AG09309 (cell line): ENCODE data around the gene KAZN.

ENCODE experiments used
- DNase-seq: peaks from one replicate; pipeline ENCODE4 v3.0.0-alpha.2; 2010; ENCODE audit warnings: low read depth
- H3K4me3 ChIP-seq: 2 replicates; pipeline ENCODE4 v1.5.1; 2011; ENCODE audit warnings: mild to moderate bottlenecking, low read depth, low read length, moderate library complexity; ENCODE audit not compliant: control insufficient read depth
- TF ChIP-seq, protein P1 (sequence below): IDR thresholded peaks from 2 replicates; pipeline ENCODE4 v1.5.1; 2011; ENCODE audit warnings: mild to moderate bottlenecking, low read depth, low read length, inconsistent platforms; ENCODE audit not compliant: insufficient read depth, control insufficient read depth; ENCODE audit errors: missing control alignments

Gene KAZN

DNA sequence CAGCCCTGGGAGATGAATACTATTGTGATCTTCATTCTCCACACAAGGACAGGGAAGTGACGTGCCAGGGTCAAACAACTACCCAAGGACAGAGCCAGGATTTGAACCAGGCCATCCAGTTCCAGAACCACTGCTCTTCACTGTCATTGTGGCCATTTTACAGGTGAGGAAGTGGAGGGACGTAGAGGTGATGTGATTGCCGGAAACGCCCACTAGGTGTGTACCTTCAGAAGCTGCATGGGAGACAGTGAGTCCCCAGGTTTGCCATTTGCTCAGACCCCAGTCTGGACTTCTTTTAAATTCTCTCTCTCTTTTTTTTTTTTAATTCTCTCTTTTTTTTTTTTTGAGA, 347.5 kb downstream of the KAZN start:
- no peak for DNase-seq
- peak overlapping the region; percentile 34 for H3K4me3 ChIP-seq
- TF ChIP-seq, protein P1, sequence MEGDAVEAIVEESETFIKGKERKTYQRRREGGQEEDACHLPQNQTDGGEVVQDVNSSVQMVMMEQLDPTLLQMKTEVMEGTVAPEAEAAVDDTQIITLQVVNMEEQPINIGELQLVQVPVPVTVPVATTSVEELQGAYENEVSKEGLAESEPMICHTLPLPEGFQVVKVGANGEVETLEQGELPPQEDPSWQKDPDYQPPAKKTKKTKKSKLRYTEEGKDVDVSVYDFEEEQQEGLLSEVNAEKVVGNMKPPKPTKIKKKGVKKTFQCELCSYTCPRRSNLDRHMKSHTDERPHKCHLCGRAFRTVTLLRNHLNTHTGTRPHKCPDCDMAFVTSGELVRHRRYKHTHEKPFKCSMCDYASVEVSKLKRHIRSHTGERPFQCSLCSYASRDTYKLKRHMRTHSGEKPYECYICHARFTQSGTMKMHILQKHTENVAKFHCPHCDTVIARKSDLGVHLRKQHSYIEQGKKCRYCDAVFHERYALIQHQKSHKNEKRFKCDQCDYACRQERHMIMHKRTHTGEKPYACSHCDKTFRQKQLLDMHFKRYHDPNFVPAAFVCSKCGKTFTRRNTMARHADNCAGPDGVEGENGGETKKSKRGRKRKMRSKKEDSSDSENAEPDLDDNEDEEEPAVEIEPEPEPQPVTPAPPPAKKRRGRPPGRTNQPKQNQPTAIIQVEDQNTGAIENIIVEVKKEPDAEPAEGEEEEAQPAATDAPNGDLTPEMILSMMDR = no peak

DNA sequence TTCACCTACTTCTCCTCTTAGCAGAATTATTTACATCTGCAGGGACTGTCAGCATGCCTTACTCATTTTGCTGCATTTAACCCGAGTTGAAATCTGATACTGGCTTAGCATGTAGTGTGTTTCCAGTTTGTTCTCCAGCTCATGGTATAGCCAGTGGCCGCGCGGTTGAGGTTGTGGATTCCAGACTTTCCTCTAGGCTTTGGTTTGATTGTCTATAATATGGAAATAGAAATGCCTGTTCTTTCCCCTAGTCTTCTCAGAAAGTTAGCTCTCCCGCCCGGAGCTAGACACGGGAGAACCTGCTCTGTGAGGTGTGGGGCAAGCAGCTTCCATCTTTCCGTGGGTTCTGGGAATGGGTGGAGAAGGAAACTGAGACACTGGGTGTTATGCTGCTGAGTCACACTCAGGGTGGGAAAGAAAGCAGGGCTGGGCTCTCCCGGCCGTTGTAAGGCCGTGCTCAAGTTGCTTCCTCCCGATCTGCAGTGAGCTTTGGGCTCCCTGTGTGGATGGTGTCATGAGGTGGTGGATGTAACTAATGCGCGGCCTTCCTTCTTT, 348.3 kb downstream of the KAZN start:
- TF ChIP-seq, protein P1 = no peak
- peak overlapping the region; percentile 16 for H3K4me3 ChIP-seq
- no peak for DNase-seq

DNA sequence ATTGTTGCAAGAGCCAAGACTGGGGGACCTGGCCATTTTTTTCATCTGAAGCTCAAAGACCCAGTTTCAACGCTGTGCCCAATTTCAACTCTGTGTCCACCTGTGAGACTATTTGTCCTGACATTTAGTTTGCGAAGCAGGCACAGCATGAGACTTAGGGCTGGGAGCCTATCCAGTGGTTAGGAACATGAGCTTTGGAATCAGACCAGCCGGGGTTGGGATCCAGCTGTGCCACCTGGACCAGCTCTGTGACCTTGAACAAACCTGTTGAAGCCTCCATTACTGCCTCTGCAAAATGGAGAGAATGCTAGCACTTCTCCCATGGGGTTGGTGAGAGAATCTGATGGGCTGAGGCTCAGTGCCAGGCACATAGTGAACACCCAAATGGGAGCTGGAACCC, 348.9 kb downstream of the KAZN start:
- peak overlapping the region; percentile 16 for H3K4me3 ChIP-seq
- DNase-seq = no peak
- TF ChIP-seq, protein P1 = no peak

DNA sequence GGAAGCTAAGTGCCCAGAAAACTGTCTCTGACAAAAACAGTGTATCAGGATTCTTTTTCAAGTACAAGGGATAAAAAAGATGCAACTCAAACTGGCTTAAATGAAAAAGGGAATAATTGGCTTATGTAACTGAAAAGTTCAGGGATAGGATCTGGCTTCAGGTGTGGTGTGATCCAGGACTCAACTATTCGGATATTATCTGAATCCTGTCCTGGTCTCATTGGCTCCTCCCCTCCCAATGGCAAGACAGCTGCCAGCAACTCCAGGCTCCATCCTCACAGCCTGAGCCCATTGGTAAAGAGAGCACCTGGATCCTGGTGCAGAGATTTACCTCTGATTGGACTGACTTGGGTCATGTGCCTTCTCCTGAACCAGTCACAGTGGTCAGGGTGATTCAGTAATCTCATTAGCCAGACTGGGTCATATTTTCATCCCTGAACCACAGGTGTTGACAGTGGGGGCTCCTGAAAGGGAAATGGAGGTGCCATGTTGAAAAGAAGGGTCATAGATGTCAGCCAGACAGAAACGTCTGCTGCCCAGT, 349.7 kb downstream of the KAZN start:
- no peak for DNase-seq
- TF ChIP-seq, protein P1 = no peak
- no peak overlapping the region for H3K4me3 ChIP-seq

DNA sequence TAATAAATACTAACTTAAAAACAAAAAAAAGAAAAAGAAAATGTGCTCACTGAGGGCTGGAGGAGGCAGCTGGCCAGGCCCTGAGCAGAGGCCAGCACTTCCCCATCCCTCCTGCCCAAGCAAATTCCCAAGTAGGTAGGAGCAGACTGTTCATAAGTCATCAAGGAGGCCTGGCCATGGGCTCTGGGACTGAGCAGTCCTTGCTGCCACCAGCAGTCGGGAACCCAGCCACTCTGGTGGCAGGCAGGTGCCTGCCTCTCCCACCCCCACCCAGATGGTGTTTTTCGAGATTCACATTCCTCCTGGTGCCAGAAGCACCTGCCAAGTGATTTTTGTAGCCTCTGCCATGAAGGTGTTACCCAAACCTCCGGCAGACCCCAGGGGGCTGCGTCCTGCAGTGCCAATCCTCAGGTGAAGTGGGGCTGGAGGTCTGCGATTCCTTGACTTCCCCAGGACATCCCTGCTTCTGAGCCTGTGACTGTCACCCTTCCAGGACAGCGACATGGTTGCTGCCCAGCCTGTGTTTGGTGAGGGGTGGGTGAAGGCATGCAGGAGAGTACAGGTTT, 350.9 kb downstream of the KAZN start:
- TF ChIP-seq, protein P1 = no peak
- H3K4me3 ChIP-seq = no peak overlapping the region
- no peak for DNase-seq

DNA sequence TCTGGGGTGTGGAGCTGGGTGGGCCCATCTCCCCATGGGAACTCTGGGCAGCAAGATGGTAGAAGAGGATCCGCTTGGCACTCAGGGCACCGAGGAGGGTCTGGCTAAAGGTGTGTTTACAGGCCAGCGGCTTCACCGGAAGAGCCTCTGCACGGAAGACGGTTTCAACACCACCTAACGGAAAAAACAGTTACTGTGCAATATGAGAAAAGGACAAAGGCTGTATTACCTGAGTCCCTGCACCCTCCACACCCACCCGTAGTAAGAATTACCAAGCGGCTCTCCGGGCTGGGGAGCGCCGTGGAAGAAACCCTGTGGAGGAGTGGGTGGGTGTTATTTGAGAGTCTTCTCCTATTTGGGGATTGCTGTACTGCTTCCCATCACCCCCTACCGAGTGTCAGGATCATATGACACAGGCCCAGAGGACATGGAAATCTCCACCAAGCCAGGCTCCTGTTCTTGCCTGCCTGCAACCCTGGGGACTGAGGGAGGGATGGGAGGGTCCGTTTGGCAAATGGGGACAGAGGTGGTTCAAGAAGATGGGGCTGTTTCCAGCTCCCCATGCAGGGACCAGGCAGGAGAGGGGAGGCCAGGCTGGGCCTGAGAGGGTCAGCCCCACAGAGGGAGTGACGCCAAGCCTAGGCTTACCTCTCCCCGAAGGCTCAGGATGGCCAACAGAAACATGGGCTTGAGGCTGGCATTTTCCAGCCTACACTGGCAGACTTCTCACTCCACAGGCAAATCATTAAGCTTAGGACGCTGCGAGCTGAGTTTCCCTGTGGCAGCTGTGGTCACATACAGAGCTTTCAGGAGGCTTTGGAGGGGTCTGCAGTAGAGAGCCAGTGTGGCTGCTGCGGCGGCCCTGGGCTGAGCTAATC, 351.6 kb downstream of the KAZN start:
- no peak for DNase-seq
- no peak overlapping the region for H3K4me3 ChIP-seq
- TF ChIP-seq, protein P1 = no peak
